ENCODE results near the gene CTBP1.

CTBP1 gene

GRCh38 chr4:1207603-1208265, 41.2 kb downstream of the CTBP1 start:
- DNase-seq = no peak

- DNase-seq = no peak
Measured at GRCh38 chr4:1207157-1207470, 41.8 kb downstream of the CTBP1 start.

GRCh38 chr4:1206299-1207156, 42.4 kb downstream of the CTBP1 start:
- DNase-seq = no peak

GRCh38 chr4:1205586-1206298, 43.2 kb downstream of the CTBP1 start:
- no peak for DNase-seq

GRCh38 chr4:1204828-1205585, 43.9 kb downstream of the CTBP1 start:
- no peak for DNase-seq

GRCh38 chr4:1204286-1204827, 44.6 kb downstream of the CTBP1 start:
- DNase-seq = no peak

- no peak for DNase-seq
Measured at GRCh38 chr4:1203026-1203616, 45.8 kb downstream of the CTBP1 start.

GRCh38 chr4:1202526-1203011, 46.4 kb downstream of the CTBP1 start:
- no peak for DNase-seq

- peak; percentile 95 for DNase-seq
Measured at GRCh38 chr4:1201851-1202525, 46.9 kb downstream of the CTBP1 start.

- DNase-seq = peak; percentile 42
Measured at GRCh38 chr4:1200425-1201035, 48.4 kb downstream of the CTBP1 start.

- DNase-seq = no peak
Measured at GRCh38 chr4:1199556-1200331, 49.2 kb downstream of the CTBP1 start.

GRCh38 chr4:1198098-1198844, 50.7 kb downstream of the CTBP1 start:
- DNase-seq = no peak

GRCh38 chr4:1196421-1197183, 52.3 kb downstream of the CTBP1 start:
- DNase-seq = no peak

GRCh38 chr4:1195891-1196401, 53.0 kb downstream of the CTBP1 start:
- no peak for DNase-seq

GRCh38 chr4:1195109-1195671, 53.7 kb downstream of the CTBP1 start:
- no peak for DNase-seq

- no peak for DNase-seq
Measured at GRCh38 chr4:1194010-1194900, 54.7 kb downstream of the CTBP1 start.
